ENCODE measurements around the gene ZNF730.
A peak's percentile ranks its signal among the peaks of the same experiment; 100 is the strongest.

GRCh38 chr19:23070353-23071146 lies 46.3 kb upstream of the ZNF730 start:
- TF ChIP-seq CEBPB (IDR thresholded peaks at IDR 0.05; ENCODE audit: low read depth, low read length) (no peak), MXI1 (IDR thresholded peaks at IDR 0.05; ENCODE audit: borderline replicate concordance, low read depth, low read length) (no peak), POLR2A (IDR thresholded peaks at IDR 0.05; ENCODE audit: low read depth, low read length) (no peak), MAFK (IDR thresholded peaks at IDR 0.05; ENCODE audit: low read depth, low read length) (no peak), FOS (IDR thresholded peaks at IDR 0.05; ENCODE audit: low read depth, low read length) (no peak)
- TF ChIP-seq, protein P1, sequence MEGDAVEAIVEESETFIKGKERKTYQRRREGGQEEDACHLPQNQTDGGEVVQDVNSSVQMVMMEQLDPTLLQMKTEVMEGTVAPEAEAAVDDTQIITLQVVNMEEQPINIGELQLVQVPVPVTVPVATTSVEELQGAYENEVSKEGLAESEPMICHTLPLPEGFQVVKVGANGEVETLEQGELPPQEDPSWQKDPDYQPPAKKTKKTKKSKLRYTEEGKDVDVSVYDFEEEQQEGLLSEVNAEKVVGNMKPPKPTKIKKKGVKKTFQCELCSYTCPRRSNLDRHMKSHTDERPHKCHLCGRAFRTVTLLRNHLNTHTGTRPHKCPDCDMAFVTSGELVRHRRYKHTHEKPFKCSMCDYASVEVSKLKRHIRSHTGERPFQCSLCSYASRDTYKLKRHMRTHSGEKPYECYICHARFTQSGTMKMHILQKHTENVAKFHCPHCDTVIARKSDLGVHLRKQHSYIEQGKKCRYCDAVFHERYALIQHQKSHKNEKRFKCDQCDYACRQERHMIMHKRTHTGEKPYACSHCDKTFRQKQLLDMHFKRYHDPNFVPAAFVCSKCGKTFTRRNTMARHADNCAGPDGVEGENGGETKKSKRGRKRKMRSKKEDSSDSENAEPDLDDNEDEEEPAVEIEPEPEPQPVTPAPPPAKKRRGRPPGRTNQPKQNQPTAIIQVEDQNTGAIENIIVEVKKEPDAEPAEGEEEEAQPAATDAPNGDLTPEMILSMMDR (conservative IDR thresholded peaks at IDR 0.05; ENCODE audit: low read depth, low read length) = peak; percentile 35

All from IMR-90 (cell line).